IMR-90 (cell line): ENCODE results near the gene SLC15A1. TPM values are rescaled to one million over a fixed set of nuclear protein-coding genes. Genes with fewer than 3 reads are reported as not detected.

Source experiments
- ATAC-seq: fragments of 200-7000 bp; cut with Tn5 transposase; 2 replicates; pipeline ENCODE4 v1.9.1; 2020; ENCODE audit warnings: low read depth, mild to moderate bottlenecking, moderate library complexity
- BruUV-seq: library from RNA; stranded (reverse); fragments of 400-500 nt; replicated peaks from 2 replicates; lab custom pipeline; 2021; lab: Mats Ljungman, UMichigan
- CTCF ChIA-PET: fragments of 300-600 bp; formaldehyde crosslinking; extraction: SDS; loops from one replicate; lab custom pipeline; 2021; ENCODE audit warnings: antibody characterized with exemption; lab: Yijun Ruan, JAX
- POLR2A ChIA-PET: fragments of 300-600 bp; sonication (Branson Sonifier 250); formaldehyde crosslinking; loops from one replicate; lab custom pipeline; 2022; ENCODE audit warnings: antibody characterized with exemption; ENCODE audit not compliant: unreplicated experiment; lab: Charles Lee
- DNase-seq: peaks from one replicate; pipeline ENCODE4 v3.0.0; 2013
- H2AFZ ChIP-seq: replicated peaks from 2 replicates; pipeline ENCODE3; 2013; ENCODE audit warnings: low read length, mild to moderate bottlenecking; ENCODE audit not compliant: poor library complexity
- H2AK5ac ChIP-seq: 2 replicates; pipeline ENCODE4 v1.6.1; 2013; ENCODE audit warnings: low read depth, low read length, inconsistent platforms
- H2AK9ac ChIP-seq: replicated peaks from 2 replicates; pipeline ENCODE3; 2013; ENCODE audit warnings: mild to moderate bottlenecking, low read depth, low read length, moderate library complexity; ENCODE audit not compliant: poor library complexity
- H2BK120ac ChIP-seq: 2 replicates; pipeline ENCODE4 v1.6.1; 2013; ENCODE audit warnings: low read depth, low read length, inconsistent platforms
- H2BK15ac ChIP-seq: 3 replicates; pipeline ENCODE4 v1.6.1; 2013; ENCODE audit warnings: low read depth, low read length, inconsistent platforms
- H2BK20ac ChIP-seq: 2 replicates; pipeline ENCODE4 v1.6.1; 2013; ENCODE audit warnings: low read depth, mild to moderate bottlenecking, inconsistent platforms, low read length, moderate library complexity
- H2BK5ac ChIP-seq: 2 replicates; pipeline ENCODE4 v1.6.1; 2013; ENCODE audit warnings: mild to moderate bottlenecking, low read depth, low read length, inconsistent platforms; ENCODE audit not compliant: poor library complexity, severe bottlenecking
- H3K14ac ChIP-seq: replicated peaks from 2 replicates; pipeline ENCODE4 v1.6.1; 2013; ENCODE audit warnings: low read depth, low read length, inconsistent platforms
- H3K18ac ChIP-seq: 2 replicates; pipeline ENCODE4 v1.6.1; 2013; ENCODE audit warnings: low read depth, low read length, control low read depth
- H3K23ac ChIP-seq: 2 replicates; pipeline ENCODE4 v1.6.1; 2013; ENCODE audit warnings: low read depth, low read length, inconsistent platforms
- H3K27ac ChIP-seq: 2 replicates; pipeline ENCODE4 v1.5.1; 2013; ENCODE audit warnings: mild to moderate bottlenecking, control low read depth, low read length; ENCODE audit not compliant: insufficient read depth
- H3K27me3 ChIP-seq: 2 replicates; pipeline ENCODE4 v1.6.1; 2013; ENCODE audit warnings: low read length; ENCODE audit not compliant: control insufficient read depth, insufficient read depth
- H3K36me3 ChIP-seq: 2 replicates; pipeline ENCODE4 v1.6.1; 2013; ENCODE audit warnings: low read length, mixed read lengths; ENCODE audit not compliant: control insufficient read depth, insufficient read depth
- H3K4ac ChIP-seq: 2 replicates; pipeline ENCODE4 v1.6.1; 2013; ENCODE audit warnings: low read depth, low read length, inconsistent platforms
- H3K4me1 ChIP-seq: 2 replicates; pipeline ENCODE4 v1.6.1; 2013; ENCODE audit warnings: low read length, mixed read lengths; ENCODE audit not compliant: control insufficient read depth, insufficient read depth
- H3K4me2 ChIP-seq: 2 replicates; pipeline ENCODE4 v1.6.1; 2013; ENCODE audit warnings: low read depth, mild to moderate bottlenecking, control low read depth, low read length, moderate library complexity
- H3K4me3 ChIP-seq: 2 replicates; pipeline ENCODE4 v1.5.1; 2013; ENCODE audit warnings: low read depth, mild to moderate bottlenecking, control low read depth, low read length, moderate library complexity; ENCODE audit not compliant: insufficient read depth
- H3K56ac ChIP-seq: 2 replicates; pipeline ENCODE4 v1.6.1; 2013; ENCODE audit warnings: low read length, inconsistent platforms; ENCODE audit not compliant: insufficient read depth; ENCODE audit errors: extremely low read depth
- H3K79me1 ChIP-seq, 2 experiments: 2 replicates each; pipeline ENCODE4 v1.6.1; 2013; ENCODE audit warnings: low read length in 2 of 2, inconsistent platforms in 1 of 2, low read depth in 1 of 2
- H3K9ac ChIP-seq: 2 replicates; pipeline ENCODE4 v1.6.1; 2013; ENCODE audit warnings: low read depth, low read length, control low read depth
- H3K9me1 ChIP-seq: 2 replicates; pipeline ENCODE4 v1.6.1; 2013; ENCODE audit warnings: low read length, inconsistent platforms; ENCODE audit not compliant: insufficient read depth
- H3K9me3 ChIP-seq: 2 replicates; pipeline ENCODE4 v1.6.1; 2013; ENCODE audit warnings: low read length; ENCODE audit not compliant: control insufficient read depth, insufficient read depth
- H4K20me1 ChIP-seq: 2 replicates; pipeline ENCODE4 v1.6.1; 2013; ENCODE audit warnings: low read length, inconsistent platforms; ENCODE audit not compliant: insufficient read depth
- H4K5ac ChIP-seq: 2 replicates; pipeline ENCODE4 v1.6.1; 2013; ENCODE audit warnings: mild to moderate bottlenecking, low read depth, low read length, control low read depth
- H4K8ac ChIP-seq, 2 experiments: 2 replicates each; pipeline ENCODE4 v1.6.1; 2013; ENCODE audit warnings: low read depth in 2 of 2, low read length in 2 of 2, control low read depth in 1 of 2, inconsistent platforms in 1 of 2
- H4K91ac ChIP-seq: 2 replicates; pipeline ENCODE4 v1.6.1; 2013; ENCODE audit warnings: low read depth, low read length, inconsistent platforms; ENCODE audit not compliant: insufficient read depth
- BHLHE40 ChIP-seq: fragments of 150-350 bp; IDR thresholded peaks from 2 replicates; pipeline ENCODE4 v1.6.1; 2016; ENCODE audit warnings: mild to moderate bottlenecking, low read depth, low read length
- CHD1 ChIP-seq: IDR thresholded peaks from 2 replicates; pipeline ENCODE4 v1.6.1; 2012; ENCODE audit warnings: low read depth, low read length, improper control_type of control experiment
- MAFK ChIP-seq: IDR thresholded peaks from 2 replicates; pipeline ENCODE4 v1.6.1; 2012; ENCODE audit warnings: low read depth, low read length, improper control_type of control experiment
- MAZ ChIP-seq: IDR thresholded peaks from 2 replicates; pipeline ENCODE4 v1.6.1; 2012; ENCODE audit warnings: low read depth, mild to moderate bottlenecking, low read length, improper control_type of control experiment, moderate library complexity, borderline replicate concordance
- MXI1 ChIP-seq: IDR thresholded peaks from 2 replicates; pipeline ENCODE4 v1.6.1; 2012; ENCODE audit warnings: low read depth, mild to moderate bottlenecking, low read length, moderate library complexity, borderline replicate concordance
- NFE2L2 ChIP-seq: fragments of 150-350 bp; IDR thresholded peaks from 2 replicates; pipeline ENCODE4 v1.6.1; 2016; ENCODE audit warnings: low read depth, mild to moderate bottlenecking, low read length
- RAD21 ChIP-seq: IDR thresholded peaks from 2 replicates; pipeline ENCODE4 v1.6.1; 2012; ENCODE audit warnings: low read length, improper control_type of control experiment
- WGBS, 2 experiments: methylation state at CpG; one replicate each; pipeline versions ENCODE4 v1.1.5 to v1.1.7; 2013; ENCODE audit warnings: missing lambda C conversion rate in 2 of 2; ENCODE audit not compliant: insufficient read length in 1 of 2; ENCODE audit errors: extremely low coverage in 2 of 2; 5-methylcytosine and 5-hydroxymethylcytosine counted together
- dilution Hi-C: fragments of 300-500 bp; cut with HindIII; formaldehyde crosslinking; loops from one replicate; pipeline ENCODE4 v1.14.3; 2018; ENCODE audit warnings: low sequenced_read_pairs; ENCODE audit not compliant: unreplicated experiment
- in situ Hi-C: fragments of 300-500 bp; cut with MboI; formaldehyde crosslinking; loops from 3 replicates; pipeline ENCODE4 v1.14.3; 2019; ENCODE audit warnings: low sequenced_read_pairs, inconsistent platforms, mixed read lengths
- intact Hi-C: fragments of 100-400 bp; cut with micrococcal nuclease; formaldehyde crosslinking; loops from 2 replicates; pipeline ENCODE4 v1.10.0; 2022
- polyA plus RNA-seq, 3 experiments: library from polyadenylated mRNA; depleted of rRNA; stranded (reverse); fragments of >200 nt; gene quantifications; 2 replicates each; pipeline ENCODE4 v1.2.3, GENCODE V29; 2012; ENCODE audit warnings: low replicate concordance in 1 of 3
- total RNA-seq: library from RNA; depleted of rRNA; stranded (reverse); fragments of >200 nt; gene quantifications from 2 replicates; pipeline ENCODE4 v1.2.3, GENCODE V29; 2012
- TF ChIP-seq, protein P1 (sequence below): conservative IDR thresholded peaks from 2 replicates; pipeline ENCODE4 v1.5.1; 2012; ENCODE audit warnings: mild to moderate bottlenecking, low read depth, low read length, improper control_type of control experiment

The SLC15A1 gene
- total and polyA plus RNA-seq, 2 of the 4 experiments (the other 2 are of a cell fraction), result not detected

DNA sequence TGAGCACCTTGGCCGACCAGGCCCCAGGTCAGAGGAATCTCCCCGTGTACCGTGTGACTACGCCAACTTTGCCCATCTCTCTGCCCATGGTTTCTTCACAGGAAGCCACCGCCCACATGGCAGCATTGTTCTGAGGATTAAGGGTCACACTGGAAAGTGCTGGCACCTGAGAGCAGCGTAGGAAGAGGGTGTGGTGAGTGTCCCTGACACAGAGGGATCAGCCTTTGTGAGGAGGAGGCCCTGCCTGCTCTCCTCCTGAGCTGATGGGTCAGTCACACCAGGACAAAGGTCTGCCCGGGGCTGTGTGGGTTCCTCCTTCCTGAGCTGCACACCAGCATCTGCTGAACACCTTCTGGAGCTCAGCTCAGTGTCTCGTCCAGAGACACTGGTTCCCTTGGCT lies 32.2 kb upstream of the SLC15A1 start:
- no peaks in the 10 kb centered on the region for H3K36me3 ChIP-seq
- H3K9me1 ChIP-seq, result no peaks in the 10 kb centered on the region
- DNase-seq (no peak), ATAC-seq (no peak)
- no peak overlapping the region for H3K4ac ChIP-seq
- no TSS peak for BruUV-seq
- no peak overlapping the region for H2AK9ac ChIP-seq
- H4K91ac ChIP-seq, result no peak overlapping the region
- 69% methylated on average over 6 of the region's 8 CpGs; no CpG with 5 or more reads in 1 of the 2 experiments for WGBS, 2 experiments
- no peak overlapping the region for H3K4me3 ChIP-seq
- H4K8ac ChIP-seq, result no peak overlapping the region
- H3K79me1 ChIP-seq, result no peaks in the 10 kb centered on the region
- peak overlapping the region; percentile 21 for H2AFZ ChIP-seq
- TF ChIP-seq BHLHE40, result no peak
- TF ChIP-seq, protein P1, sequence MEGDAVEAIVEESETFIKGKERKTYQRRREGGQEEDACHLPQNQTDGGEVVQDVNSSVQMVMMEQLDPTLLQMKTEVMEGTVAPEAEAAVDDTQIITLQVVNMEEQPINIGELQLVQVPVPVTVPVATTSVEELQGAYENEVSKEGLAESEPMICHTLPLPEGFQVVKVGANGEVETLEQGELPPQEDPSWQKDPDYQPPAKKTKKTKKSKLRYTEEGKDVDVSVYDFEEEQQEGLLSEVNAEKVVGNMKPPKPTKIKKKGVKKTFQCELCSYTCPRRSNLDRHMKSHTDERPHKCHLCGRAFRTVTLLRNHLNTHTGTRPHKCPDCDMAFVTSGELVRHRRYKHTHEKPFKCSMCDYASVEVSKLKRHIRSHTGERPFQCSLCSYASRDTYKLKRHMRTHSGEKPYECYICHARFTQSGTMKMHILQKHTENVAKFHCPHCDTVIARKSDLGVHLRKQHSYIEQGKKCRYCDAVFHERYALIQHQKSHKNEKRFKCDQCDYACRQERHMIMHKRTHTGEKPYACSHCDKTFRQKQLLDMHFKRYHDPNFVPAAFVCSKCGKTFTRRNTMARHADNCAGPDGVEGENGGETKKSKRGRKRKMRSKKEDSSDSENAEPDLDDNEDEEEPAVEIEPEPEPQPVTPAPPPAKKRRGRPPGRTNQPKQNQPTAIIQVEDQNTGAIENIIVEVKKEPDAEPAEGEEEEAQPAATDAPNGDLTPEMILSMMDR, result no peak
- TF ChIP-seq RAD21, result no peak
- TF ChIP-seq NFE2L2, result no peak
- TF ChIP-seq CHD1, result no peak
- no peak for TF ChIP-seq MAZ
- TF ChIP-seq MAFK, result no peak
- TF ChIP-seq MXI1, result no peak
- H4K5ac ChIP-seq, result no peak overlapping the region
- dilution Hi-C loops (no loop called here), in situ Hi-C loops (no loop called here), intact Hi-C loops (no loop called here)
- no peak overlapping the region for H3K4me2 ChIP-seq
- peaks cover 2% of the 10 kb centered on the region; the same call in 1 of the 2 replicates for H3K9me3 ChIP-seq
- no peak overlapping the region for H3K14ac ChIP-seq
- CTCF ChIA-PET, result no interaction called here
- H3K27me3 ChIP-seq, result peaks cover 43% of the 10 kb centered on the region
- no peak overlapping the region for H3K18ac ChIP-seq
- no peak overlapping the region for H2BK5ac ChIP-seq
- H3K27ac ChIP-seq, result no peak overlapping the region
- H3K9ac ChIP-seq, result no peak overlapping the region
- H3K23ac ChIP-seq, result no peak overlapping the region
- no peak overlapping the region for H2AK5ac ChIP-seq
- no peak overlapping the region for H2BK20ac ChIP-seq
- no peak overlapping the region for H2BK120ac ChIP-seq
- no peak overlapping the region for H3K56ac ChIP-seq
- H3K4me1 ChIP-seq, result no peaks in the 10 kb centered on the region
- POLR2A ChIA-PET, result no interaction called here
- no peaks in the 10 kb centered on the region for H4K20me1 ChIP-seq
- no peak overlapping the region for H2BK15ac ChIP-seq
